ENCODE results near the gene WIPI1.

The WIPI1 gene

GRCh38 chr17:68460715-68461114 lies 3.4 kb upstream of the WIPI1 start:
- no peak for DNase-seq

- no peak for DNase-seq
Observed at GRCh38 chr17:68460146-68460545, 2.9 kb upstream of the WIPI1 start.

GRCh38 chr17:68459037-68459639 lies 1.8 kb upstream of the WIPI1 start:
- no peak for DNase-seq

GRCh38 chr17:68458260-68459036 lies 1.2 kb upstream of the WIPI1 start:
- DNase-seq: no peak

GRCh38 chr17:68457539-68458259 lies 403 bp upstream of the WIPI1 start:
- peak; percentile 94 to 100 (median 98) for DNase-seq

- peak in 12 of 14 donors; percentile 41 to 81 (median 71) for DNase-seq
Observed at GRCh38 chr17:68456339-68457167, 743 bp downstream of the WIPI1 start.

- DNase-seq: no peak
Observed at GRCh38 chr17:68455901-68456338, 1.4 kb downstream of the WIPI1 start.

- no peak for DNase-seq
Observed at GRCh38 chr17:68453991-68454665, 3.2 kb downstream of the WIPI1 start.

GRCh38 chr17:68452724-68453290 lies 4.5 kb downstream of the WIPI1 start:
- peak in 1 of 14 donors; percentile 16 for DNase-seq

- no peak for DNase-seq
Observed at GRCh38 chr17:68451670-68452354, 5.5 kb downstream of the WIPI1 start.

GRCh38 chr17:68450801-68451200 lies 6.5 kb downstream of the WIPI1 start:
- DNase-seq: no peak

GRCh38 chr17:68450391-68450790 lies 6.9 kb downstream of the WIPI1 start:
- no peak for DNase-seq

GRCh38 chr17:68449021-68449739 lies 8.1 kb downstream of the WIPI1 start:
- DNase-seq: no peak

GRCh38 chr17:68446626-68447041 lies 10.7 kb downstream of the WIPI1 start:
- peak in 1 of 14 donors; percentile 92 for DNase-seq

- DNase-seq: no peak
Observed at GRCh38 chr17:68445671-68446070, 11.6 kb downstream of the WIPI1 start.

- DNase-seq: no peak
Observed at GRCh38 chr17:68443972-68444464, 13.3 kb downstream of the WIPI1 start.

- peak in 2 of 14 donors; percentile 14 to 20 for DNase-seq
Observed at GRCh38 chr17:68441070-68441770, 16.1 kb downstream of the WIPI1 start.

- no peak for DNase-seq
Observed at GRCh38 chr17:68440526-68440925, 16.8 kb downstream of the WIPI1 start.

- DNase-seq: no peak
Observed at GRCh38 chr17:68439656-68440290, 17.5 kb downstream of the WIPI1 start.
